GM18498 (cell line): ENCODE data around the gene AMFR.

Experiments
- ATAC-seq: cut with Tn5 transposase; IDR thresholded peaks from one replicate; pipeline ENCODE4 v1.9.1; 2021; ENCODE audit warnings: mild to moderate bottlenecking, moderate library complexity; ENCODE audit not compliant: unreplicated experiment

The AMFR gene

GRCh38 chr16:56425439-56425832, at the start of gene AMFR:
Gene AMFR, minus strand, starts transcription at chr16:56425545. Its CDS starts 218 bp downstream, at chr16:56425327.
- ATAC-seq, result peak; percentile 84

GRCh38 chr16:56470666-56471065, 45.3 kb upstream of the AMFR start:
- ATAC-seq, result no peak

- ATAC-seq, result no peak
These were observed 44.9 kb upstream of the AMFR start for GRCh38 chr16:56470232-56470631.

GRCh38 chr16:56469748-56470147, 44.4 kb upstream of the AMFR start:
- ATAC-seq, result no peak

GRCh38 chr16:56468800-56469199, 43.5 kb upstream of the AMFR start:
- no peak for ATAC-seq

- ATAC-seq, result no peak
These were observed 41.0 kb upstream of the AMFR start for GRCh38 chr16:56466344-56466743.

GRCh38 chr16:56463153-56463552, 37.8 kb upstream of the AMFR start:
- ATAC-seq, result no peak

- ATAC-seq, result no peak
These were observed 36.9 kb upstream of the AMFR start for GRCh38 chr16:56462064-56462796.

GRCh38 chr16:56460101-56460500, 34.8 kb upstream of the AMFR start:
- ATAC-seq, result no peak

- ATAC-seq, result no peak
These were observed 32.7 kb upstream of the AMFR start for GRCh38 chr16:56457927-56458470.

GRCh38 chr16:56451753-56452689, 26.7 kb upstream of the AMFR start:
- peak; percentile 48 for ATAC-seq

GRCh38 chr16:56450986-56451752, 25.8 kb upstream of the AMFR start, which contains the start of the genes NUDT21 and OGFOD1:
Gene NUDT21, minus strand, starts transcription at chr16:56451332. Its CDS starts 130 bp downstream, at chr16:56451202.
Gene OGFOD1, plus strand, starts transcription at chr16:56451554. Its CDS starts 59 bp downstream, at chr16:56451613.
- ATAC-seq, result peak; percentile 96

GRCh38 chr16:56450275-56450985, 25.1 kb upstream of the AMFR start:
- ATAC-seq, result peak; percentile 31

GRCh38 chr16:56448005-56448404, 22.7 kb upstream of the AMFR start:
- no peak for ATAC-seq

- no peak for ATAC-seq
These were observed 21.9 kb upstream of the AMFR start for GRCh38 chr16:56447286-56447685.

- ATAC-seq, result no peak
These were observed 12.7 kb upstream of the AMFR start for GRCh38 chr16:56438038-56438437.

- no peak for ATAC-seq
These were observed 10.9 kb upstream of the AMFR start for GRCh38 chr16:56436258-56436657.

GRCh38 chr16:56428091-56428490, 2.7 kb upstream of the AMFR start:
- ATAC-seq, result no peak

- ATAC-seq, result no peak
These were observed 1.2 kb upstream of the AMFR start for GRCh38 chr16:56426585-56426984.
